HG02678 (cell line): ENCODE results near the gene AURKA.
"Not testable (repeated sequence)": the region's sequence is repeated elsewhere in the genome, so short reads cannot be mapped to it uniquely, and the experiment has no call there.

Source experiments
- ATAC-seq: cut with Tn5 transposase; IDR thresholded peaks from one replicate; pipeline ENCODE4 v1.9.1; 2021; ENCODE audit warnings: mild to moderate bottlenecking, moderate library complexity; ENCODE audit not compliant: unreplicated experiment

The AURKA gene

DNA sequence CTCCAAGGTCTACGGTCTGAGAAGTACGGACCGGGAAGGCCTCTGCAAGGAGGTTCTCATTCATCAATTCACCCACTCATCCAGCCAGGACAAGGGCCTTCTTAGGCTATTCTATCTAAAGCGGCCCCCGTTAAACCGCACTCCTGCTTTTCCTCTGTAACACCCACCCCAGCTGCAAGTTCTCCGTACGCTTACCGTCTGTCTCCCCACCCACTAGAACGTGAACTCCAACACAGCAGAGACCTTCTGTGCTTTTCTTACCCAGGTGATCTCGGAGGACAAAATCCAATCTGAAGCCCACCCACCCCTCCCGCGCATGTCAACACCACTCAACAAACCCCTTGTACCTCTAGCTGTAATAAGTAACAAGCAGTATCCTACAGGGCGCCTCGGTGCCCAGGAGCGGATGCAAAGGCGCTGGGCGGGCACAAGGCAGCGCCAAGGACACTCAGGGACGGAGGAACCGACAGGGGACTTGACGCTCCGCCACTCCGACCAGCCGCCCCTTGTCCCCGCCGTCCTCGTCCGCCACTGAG lies 351 bp downstream of the AURKA start:
- peak; percentile 29 for ATAC-seq

DNA sequence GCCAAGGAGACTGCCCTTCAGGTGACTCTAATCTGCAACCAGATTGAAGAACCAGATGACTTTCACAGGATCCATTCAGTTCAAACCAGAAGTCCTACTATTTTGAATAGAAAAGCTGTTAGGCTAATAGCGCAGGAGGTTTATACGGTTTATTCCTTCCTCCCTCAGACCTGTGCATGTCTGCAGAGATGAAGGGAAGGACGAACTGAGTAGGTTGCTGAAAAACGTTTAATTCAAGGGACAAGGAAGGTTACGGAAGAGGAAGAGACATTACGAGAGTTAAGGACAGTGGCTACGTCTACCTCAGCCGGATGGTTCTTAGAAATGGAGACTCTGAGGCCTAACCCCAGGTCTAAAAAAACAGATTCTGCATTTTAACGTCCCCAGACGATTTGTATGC lies 978 bp downstream of the AURKA start:
- no peak for ATAC-seq

DNA sequence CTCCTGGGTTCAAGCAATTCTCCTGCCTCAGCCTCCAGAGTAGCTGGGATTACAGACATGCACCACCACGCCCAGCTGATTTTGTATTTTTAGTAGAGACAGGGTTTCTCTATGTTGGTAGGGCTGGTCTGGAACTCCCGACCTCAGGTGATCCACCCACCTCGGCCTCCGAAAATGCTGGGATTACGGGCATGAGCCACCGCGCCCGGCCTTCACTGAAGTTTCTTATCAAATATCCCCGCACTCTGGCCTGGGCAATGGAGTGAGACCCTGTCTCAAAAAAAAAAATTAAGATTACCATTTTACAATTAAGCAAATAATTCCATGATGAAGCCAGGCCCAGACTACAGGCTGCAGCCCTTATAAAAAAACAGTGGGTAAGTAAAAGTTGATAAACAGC lies 1.6 kb downstream of the AURKA start:
- ATAC-seq: not testable (repeated sequence)

DNA sequence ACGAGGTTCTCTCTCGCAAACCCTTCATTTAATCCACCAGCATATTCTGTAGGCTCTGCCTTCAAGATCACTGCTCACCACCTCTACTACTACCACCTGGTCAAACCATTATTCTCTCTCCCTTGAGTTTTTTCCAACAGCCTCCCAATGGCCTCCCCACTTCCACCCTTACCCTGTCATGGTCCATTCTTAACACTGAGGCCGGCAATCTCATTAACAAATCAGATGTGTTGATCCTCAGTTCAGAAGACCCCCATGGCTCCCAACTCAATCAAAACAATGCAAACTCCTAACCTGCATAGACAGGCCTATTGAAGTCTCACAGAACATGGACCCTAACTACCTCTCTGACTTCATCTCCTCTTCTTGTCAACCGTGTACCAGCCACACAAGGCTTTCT lies 2.2 kb downstream of the AURKA start:
- no peak for ATAC-seq

DNA sequence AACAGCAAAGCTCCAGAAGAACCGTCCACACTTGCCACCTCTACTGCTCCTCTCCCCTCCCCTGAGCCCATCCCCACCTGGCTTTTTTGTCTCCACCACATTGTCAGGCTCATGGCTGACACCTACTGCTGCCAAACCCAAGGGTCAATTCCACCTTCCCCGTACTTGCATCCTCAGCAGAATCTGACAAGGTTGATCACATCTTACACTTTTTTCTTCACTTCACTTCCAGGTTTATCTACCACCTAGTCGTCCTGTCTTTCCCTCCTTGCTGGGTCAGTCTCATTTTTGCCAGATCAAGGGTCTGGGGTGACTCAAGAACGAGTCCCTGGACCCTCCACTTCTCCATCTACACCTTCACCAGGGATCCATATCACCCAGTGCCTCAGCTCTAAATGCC lies 3.1 kb downstream of the AURKA start:
- no peak for ATAC-seq

DNA sequence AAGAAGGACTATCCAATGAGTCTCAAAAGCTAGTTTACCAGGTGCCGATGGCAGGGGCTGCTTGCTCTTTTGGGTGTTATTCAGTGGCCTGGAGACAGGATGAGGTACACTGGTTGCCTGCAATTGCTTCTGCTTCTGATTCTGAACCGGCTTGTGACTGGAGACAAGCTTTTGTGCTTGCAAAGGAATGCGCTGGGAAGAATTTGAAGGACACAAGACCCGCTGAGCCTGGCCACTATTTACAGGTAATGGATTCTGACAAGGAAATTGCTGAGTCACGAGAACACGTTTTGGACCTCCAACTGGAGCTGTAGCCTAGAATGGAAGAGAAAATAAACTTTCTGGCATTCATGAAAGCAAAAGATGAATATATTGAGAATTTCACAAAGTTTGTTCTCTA lies 5.8 kb downstream of the AURKA start:
- ATAC-seq: no peak

DNA sequence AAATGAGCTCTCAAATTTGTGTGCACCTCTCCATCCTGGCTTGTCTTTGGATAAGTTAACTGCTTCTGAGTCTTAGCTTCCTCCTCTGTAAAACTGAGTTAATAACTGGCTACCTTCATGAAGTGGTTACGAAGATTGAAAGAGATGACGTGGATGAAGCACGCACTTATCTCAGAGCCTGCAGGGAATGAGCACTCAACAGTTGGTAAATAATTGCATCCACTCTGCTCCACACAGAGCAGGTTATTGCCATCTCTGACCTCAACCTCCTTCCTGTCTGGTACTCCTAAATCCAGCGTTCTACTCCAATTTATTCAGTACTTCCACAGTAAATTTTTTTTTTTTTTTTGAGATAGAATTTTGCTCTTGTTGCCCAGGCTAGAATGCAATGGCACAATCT lies 6.9 kb downstream of the AURKA start:
- no peak for ATAC-seq

DNA sequence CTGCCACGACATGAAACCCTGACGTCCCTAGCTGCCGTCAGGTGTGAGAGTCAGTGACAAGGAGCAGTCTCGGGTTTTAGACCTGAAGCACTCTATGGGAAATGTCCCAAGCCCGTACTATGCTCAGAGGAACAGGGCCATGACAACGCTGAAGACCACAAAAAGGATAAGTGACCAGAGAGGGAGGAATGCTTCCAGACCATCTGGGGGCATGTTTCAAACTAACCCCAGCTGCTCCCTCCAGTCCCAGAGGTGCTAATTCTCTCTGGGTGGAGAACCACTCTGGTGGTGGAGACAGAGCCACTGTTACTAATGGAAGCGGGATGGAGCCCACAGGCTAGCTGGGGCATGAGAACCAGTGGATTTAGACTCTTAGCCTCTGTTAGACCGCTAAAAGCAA lies 8.7 kb downstream of the AURKA start:
- no peak for ATAC-seq

DNA sequence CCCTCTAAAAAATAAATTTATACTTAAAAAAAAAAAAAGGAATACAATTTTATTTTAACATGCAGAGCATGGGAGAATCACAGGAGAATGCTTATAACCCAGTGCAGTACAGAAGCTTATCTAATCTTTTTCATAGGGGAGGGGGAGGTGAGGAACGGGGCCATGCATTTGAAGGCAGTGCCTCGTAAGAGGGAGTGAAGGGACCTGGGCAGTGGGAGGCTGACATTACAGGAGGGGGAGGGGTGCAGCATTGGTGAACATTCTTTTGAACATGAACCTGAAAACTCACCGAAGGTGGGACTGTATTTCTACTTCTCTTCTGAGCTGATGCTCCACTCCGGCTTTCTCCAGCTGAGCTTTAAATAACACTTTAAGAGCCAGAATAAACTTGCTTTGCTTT lies 9.3 kb downstream of the AURKA start:
- ATAC-seq: no peak

DNA sequence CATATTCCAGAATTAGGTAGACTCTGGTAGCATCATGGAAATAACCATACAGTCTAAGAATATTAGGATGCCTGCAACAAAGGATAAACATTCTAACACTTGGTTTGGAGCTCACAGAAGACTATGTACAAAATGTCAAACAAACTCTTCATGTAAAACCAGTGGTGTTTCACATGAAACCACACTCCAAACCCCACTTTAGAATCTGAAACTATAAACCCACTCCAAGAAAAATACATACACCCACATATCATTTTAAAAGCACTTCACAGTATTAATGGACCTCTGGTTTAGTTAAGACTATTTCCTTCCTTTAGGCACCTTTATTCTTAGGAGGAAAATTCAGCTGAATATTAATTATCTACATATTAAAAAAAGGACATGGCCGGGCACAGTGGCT lies 10.5 kb downstream of the AURKA start:
- ATAC-seq: no peak

DNA sequence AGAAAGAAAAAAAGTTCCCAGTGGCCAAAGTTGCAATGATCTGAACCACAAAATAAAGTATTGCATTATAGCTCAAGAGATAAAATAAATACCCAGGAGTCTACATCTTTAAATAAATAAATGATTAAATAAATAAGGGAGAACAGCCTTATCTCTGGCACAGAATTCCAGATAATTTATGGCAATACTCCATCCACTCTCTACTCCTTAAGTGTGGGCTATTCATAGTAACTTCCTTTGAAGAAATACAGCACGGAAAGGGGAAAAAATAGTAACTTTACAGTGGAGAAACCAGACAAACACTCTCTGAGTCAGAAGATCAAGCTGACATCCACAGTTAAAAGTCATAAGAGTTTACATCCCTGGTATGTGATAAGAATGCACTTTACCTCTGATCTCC lies 11.6 kb downstream of the AURKA start:
- no peak for ATAC-seq

DNA sequence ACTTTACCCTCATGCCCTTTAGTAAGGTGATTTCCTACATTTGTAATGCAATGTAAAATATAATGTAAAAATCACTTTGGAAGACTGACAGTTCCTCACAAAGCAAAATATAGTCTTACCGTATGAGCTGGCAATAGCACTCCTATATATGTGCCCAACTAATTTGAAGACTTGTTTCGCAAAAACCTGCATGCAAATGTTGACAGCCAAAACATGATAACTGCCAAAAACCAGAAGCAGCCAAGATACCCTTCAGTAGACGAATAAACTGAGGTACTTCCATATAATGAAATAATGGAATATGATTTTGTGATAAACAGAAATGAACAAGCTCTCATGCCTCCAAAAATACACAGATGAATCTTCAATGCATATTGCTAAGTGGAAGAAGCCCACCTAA lies 13.6 kb downstream of the AURKA start:
- no peak for ATAC-seq

DNA sequence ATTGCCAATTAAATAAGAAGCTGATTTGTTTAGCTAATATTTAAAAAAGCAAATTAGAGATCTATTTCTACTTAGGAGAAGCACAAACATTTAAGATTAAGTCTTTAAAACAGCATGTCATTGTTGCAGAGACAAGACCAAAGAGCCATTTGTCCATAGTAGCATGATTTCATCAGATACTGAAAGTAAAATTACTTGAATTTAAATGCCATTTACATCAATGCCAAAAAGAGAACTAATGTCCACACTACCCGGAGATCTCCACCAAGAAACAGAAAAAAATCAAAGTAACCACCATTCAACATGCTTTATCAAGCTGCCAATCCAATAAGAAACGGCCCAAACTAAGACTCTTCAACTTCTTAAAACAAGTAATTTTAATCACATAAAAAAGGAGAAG lies 15.7 kb downstream of the AURKA start:
- no peak for ATAC-seq

DNA sequence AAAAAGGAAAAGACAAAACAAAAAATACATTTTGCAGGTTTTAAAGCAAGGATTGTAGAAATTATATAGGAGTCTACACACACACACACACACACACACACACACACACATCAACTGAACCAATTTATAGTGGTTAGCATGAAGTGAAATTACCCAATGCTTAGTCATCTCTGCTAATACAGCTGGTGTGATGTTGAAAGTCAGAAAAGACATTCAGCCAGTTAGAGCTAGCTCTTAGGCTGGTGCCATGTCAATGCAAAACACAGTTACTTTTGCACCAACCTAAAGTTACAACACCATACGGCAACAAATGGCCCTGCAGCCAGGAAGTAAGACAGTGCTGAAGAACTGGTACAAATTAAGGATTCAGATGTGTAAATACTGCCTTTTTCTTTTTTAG lies 18.1 kb downstream of the AURKA start:
- ATAC-seq: peak; percentile 56

DNA sequence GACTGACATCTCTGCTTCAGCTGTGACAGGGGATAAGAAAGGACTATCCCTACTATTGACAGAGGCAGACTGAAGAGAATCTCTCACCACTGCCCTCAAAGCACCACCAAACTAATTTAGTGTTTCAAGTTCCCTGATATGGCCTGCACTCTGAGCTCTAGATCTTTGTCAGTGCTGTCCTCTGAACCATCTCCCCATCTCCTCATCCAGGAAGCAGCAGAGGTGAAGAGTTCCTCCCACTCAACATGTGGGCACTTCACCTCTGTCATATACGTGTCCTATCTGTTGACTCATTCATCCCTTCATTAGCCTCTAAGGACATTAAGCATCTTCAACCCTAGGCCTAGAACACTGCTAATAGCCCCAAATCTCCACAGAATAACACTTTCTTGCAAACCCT lies 19.2 kb downstream of the AURKA start:
- no peak for ATAC-seq

DNA sequence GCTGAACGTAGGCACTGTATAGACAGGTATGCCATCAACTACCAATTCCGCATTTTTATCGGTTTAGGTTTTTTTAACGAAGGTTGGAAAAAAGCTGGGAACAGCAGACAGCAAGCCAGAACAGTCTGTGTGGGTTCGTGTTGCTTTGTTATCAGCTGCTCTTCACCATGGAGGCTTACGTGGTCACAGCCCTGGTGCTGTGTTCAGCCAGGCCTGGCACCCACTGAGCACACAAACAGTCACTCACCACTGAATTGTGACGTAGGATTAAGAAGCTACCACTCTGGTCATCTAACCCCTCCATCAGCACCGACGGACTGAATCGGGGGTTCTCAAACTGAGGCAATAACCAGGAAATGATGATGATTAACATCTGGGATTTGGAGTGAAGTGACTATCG lies 20.0 kb downstream of the AURKA start:
- no peak for ATAC-seq

DNA sequence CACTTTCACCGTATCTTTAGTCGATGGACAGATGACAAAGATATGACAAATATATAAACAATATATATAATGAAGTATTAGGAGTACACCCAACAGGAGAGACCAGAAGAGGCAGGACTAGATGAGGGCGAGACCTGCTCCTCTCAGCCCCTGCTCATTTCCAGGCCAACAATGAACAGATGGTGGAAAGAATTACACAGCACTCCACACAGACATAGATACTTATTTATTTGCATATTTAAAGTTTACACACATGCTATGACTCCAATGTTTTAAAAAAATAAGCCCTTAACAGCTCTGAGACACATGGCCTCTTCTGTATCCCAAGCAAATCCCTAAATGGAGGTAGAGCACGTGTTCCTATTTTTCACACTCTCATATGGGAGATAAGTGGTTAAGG lies 22.8 kb downstream of the AURKA start:
- ATAC-seq: no peak

DNA sequence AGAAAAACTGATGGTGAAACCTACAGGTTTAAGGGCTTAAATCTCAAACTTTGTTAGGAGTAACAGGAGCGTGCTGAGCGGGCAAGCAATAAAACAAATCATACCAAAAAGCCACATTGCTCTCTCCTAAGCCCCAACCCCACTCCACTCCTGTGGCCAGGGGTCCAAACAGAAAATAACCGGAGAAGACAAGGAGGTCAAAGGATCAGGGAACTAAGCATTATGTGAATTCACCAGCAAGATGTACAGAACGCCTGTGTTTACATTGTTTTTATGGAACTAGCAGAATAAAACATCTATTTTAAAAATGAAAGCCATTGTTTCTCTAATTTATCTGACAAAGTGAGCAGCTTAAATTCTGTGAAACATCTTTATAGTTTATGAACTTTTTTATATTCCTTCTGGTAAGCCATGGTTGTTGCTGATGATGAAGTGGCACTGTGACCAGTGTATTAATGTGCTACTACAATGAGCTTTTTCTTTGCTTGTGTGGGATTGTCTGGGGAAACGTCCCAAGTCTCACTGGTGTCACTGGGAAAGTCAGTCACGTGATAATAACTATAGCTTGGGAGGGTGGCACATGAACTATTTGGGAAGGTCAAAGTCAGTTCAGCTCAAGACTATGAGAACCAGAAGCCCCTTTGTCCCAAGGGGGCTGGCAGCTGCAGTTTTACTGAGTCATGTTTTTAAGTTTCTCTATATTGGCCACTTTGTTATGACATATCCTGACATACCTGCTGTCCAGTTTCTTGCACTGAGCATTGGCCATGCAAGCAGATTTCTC lies 23.5 kb downstream of the AURKA start:
- ATAC-seq: no peak

DNA sequence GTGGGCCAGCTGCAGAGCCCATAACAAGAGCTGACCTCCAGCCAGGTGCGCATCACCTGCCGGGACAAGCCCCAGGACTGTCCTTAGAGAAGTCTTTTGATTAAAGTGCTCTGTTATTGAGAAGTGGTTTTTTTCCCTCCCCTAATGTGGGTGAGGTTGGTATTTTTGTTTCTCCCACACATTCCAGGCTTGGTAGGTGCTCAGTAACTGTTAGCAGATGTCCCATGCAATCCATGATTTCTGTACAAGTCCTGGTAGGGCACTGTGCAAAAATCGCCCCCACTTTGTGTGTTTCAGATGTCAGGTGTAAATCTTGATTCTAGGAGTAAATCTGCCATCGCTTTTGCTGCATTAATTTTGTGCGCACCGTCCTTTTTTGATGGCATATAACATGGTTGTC lies 28.5 kb downstream of the AURKA start:
- ATAC-seq: no peak

DNA sequence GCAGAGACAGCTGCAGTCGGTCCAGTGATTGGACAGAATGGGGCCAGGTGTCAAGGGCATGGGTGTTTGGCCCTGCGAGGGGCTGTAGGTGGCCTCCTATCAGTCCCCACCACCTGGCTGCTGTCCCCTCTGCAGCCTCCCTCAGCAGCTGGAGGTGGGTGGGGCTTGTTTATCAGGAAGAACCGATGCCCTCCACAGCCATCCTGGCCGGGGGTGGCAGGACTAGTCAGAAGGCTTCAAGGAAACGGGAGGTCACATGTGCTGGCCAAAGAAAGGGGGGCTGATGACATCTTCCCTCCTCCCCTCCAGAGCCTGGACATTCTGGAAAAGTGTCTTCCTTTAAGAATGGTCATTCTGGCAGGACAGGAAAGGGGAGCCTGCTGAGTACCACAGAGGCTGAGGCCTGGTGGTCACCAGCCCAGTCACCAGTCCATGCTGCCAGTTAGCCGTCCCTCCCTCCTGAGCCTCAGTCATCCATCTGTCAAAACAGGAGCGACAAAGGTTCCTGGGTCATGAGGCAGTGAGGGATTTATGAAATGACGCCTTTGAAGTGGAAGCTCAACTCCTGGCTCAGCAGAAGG lies 29.1 kb downstream of the AURKA start:
- ATAC-seq: no peak

DNA sequence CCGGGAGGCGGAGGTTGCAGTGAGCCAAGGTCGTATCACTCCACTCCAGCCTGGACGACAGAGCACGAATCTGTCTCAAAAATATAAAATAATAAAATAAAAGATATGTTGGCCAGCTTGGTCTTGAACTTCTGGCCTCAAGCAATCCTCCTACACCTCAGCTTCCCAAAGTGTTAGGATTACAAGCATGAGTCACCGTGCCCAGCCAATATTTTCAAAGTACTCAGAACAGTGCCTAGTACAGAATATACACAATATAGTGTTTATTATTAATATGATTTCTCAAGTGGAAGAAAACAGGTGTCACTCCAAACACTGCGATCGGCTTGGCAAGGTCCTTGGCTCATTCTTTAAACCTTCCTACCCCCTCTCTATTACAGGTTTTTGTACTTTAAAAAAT lies 30.1 kb downstream of the AURKA start:
- ATAC-seq: no peak

DNA sequence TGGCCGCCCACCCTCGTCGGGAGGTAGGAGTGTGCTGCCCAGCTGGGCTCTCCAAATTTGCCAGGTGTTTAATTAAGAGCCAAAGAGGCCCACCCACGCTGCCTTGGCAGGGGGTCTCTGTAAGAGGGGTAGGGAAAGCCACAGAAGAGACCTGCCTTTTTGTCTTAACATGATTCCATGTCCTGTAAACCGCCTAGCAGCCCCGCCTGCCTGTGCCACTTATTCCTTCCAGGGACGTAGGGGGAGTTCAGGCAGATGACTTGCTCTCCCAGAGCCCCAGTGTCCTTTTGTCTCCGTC lies 31.2 kb downstream of the AURKA start:
- no peak for ATAC-seq
